ENCODE measurements around the gene YES1. TPM values are rescaled to one million over a fixed set of nuclear protein-coding genes. Genes with fewer than 3 reads are reported as not detected.

The YES1 gene
- total and polyA plus RNA-seq, 2 of the 13 experiments (the other 11 are each of a cell fraction or from before 2014, with no cell fraction given) = 17.2 to 70.8 TPM

DNA sequence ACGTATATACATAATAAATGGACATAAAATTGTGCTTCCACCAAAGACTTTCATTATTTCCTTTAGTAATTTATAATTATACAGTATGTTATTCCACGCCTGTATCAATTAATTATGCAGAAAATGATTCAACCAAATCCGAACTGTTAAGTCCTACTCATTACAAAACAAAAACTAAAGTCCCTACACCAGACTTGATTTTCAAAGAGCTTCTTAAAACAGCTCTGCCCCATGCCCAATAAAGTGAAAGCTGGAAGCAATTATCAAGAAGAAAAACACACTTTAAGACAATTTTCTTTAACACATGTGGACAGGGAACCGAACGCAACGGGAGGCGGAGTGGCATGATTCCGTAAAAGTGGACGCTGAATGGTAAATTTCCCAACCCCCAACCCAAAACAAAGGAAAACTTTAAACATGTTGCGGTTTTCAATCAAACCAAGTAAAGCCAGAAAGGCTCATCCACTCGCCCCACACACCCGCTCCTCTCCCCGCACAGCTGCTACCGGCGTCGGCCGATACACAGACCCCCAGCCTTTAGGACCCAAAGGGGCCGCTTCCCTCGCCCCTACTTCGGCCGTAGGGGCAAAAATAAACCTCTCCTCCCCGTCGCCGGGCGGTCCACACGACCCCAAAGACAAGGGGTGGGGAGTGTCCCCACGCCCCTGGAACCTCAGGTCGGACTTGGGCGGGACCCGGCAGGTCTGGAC lies 705 bp downstream of the YES1 start (continued):
- TF ChIP-seq RFX1 (IDR thresholded peaks at IDR 0.05) = no peak
- TF ChIP-seq, protein P1, sequence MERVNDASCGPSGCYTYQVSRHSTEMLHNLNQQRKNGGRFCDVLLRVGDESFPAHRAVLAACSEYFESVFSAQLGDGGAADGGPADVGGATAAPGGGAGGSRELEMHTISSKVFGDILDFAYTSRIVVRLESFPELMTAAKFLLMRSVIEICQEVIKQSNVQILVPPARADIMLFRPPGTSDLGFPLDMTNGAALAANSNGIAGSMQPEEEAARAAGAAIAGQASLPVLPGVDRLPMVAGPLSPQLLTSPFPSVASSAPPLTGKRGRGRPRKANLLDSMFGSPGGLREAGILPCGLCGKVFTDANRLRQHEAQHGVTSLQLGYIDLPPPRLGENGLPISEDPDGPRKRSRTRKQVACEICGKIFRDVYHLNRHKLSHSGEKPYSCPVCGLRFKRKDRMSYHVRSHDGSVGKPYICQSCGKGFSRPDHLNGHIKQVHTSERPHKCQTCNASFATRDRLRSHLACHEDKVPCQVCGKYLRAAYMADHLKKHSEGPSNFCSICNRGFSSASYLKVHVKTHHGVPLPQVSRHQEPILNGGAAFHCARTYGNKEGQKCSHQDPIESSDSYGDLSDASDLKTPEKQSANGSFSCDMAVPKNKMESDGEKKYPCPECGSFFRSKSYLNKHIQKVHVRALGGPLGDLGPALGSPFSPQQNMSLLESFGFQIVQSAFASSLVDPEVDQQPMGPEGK (CRISPR knock-in tag; IDR thresholded peaks at IDR 0.05) = peak; percentile 12; the same call in 1 of the 2 replicates
- TF ChIP-seq NCOA2 (CRISPR knock-in tag; IDR thresholded peaks at IDR 0.05) = 0 out of 2 replicates have a peak, but pooled peaks have one; percentile 4
- TF ChIP-seq, protein P2, sequence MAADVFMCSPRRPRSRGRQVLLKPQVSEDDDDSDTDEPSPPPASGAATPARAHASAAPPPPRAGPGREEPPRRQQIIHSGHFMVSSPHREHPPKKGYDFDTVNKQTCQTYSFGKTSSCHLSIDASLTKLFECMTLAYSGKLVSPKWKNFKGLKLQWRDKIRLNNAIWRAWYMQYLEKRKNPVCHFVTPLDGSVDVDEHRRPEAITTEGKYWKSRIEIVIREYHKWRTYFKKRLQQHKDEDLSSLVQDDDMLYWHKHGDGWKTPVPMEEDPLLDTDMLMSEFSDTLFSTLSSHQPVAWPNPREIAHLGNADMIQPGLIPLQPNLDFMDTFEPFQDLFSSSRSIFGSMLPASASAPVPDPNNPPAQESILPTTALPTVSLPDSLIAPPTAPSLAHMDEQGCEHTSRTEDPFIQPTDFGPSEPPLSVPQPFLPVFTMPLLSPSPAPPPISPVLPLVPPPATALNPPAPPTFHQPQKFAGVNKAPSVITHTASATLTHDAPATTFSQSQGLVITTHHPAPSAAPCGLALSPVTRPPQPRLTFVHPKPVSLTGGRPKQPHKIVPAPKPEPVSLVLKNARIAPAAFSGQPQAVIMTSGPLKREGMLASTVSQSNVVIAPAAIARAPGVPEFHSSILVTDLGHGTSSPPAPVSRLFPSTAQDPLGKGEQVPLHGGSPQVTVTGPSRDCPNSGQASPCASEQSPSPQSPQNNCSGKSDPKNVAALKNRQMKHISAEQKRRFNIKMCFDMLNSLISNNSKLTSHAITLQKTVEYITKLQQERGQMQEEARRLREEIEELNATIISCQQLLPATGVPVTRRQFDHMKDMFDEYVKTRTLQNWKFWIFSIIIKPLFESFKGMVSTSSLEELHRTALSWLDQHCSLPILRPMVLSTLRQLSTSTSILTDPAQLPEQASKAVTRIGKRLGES (CRISPR knock-in tag; IDR thresholded peaks at IDR 0.05; ENCODE audit: borderline replicate concordance) = no peak
- TF ChIP-seq PTBP1 (IDR thresholded peaks at IDR 0.05; ENCODE audit: low read depth, low read length, poor library complexity, severe bottlenecking) = no peak
- TF ChIP-seq, protein P3, sequence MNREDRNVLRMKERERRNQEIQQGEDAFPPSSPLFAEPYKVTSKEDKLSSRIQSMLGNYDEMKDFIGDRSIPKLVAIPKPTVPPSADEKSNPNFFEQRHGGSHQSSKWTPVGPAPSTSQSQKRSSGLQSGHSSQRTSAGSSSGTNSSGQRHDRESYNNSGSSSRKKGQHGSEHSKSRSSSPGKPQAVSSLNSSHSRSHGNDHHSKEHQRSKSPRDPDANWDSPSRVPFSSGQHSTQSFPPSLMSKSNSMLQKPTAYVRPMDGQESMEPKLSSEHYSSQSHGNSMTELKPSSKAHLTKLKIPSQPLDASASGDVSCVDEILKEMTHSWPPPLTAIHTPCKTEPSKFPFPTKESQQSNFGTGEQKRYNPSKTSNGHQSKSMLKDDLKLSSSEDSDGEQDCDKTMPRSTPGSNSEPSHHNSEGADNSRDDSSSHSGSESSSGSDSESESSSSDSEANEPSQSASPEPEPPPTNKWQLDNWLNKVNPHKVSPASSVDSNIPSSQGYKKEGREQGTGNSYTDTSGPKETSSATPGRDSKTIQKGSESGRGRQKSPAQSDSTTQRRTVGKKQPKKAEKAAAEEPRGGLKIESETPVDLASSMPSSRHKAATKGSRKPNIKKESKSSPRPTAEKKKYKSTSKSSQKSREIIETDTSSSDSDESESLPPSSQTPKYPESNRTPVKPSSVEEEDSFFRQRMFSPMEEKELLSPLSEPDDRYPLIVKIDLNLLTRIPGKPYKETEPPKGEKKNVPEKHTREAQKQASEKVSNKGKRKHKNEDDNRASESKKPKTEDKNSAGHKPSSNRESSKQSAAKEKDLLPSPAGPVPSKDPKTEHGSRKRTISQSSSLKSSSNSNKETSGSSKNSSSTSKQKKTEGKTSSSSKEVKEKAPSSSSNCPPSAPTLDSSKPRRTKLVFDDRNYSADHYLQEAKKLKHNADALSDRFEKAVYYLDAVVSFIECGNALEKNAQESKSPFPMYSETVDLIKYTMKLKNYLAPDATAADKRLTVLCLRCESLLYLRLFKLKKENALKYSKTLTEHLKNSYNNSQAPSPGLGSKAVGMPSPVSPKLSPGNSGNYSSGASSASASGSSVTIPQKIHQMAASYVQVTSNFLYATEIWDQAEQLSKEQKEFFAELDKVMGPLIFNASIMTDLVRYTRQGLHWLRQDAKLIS (CRISPR knock-in tag; IDR thresholded peaks at IDR 0.05) = peak; percentile 11; the same call in 1 of the 2 replicates
- no peak for TF ChIP-seq ZC3H4 (CRISPR knock-in tag; IDR thresholded peaks at IDR 0.05; ENCODE audit: borderline replicate concordance)
- TF ChIP-seq, protein P4, sequence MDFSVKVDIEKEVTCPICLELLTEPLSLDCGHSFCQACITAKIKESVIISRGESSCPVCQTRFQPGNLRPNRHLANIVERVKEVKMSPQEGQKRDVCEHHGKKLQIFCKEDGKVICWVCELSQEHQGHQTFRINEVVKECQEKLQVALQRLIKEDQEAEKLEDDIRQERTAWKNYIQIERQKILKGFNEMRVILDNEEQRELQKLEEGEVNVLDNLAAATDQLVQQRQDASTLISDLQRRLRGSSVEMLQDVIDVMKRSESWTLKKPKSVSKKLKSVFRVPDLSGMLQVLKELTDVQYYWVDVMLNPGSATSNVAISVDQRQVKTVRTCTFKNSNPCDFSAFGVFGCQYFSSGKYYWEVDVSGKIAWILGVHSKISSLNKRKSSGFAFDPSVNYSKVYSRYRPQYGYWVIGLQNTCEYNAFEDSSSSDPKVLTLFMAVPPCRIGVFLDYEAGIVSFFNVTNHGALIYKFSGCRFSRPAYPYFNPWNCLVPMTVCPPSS (IDR thresholded peaks at IDR 0.05) = no peak
- no peak for TF ChIP-seq SOX13 (IDR thresholded peaks at IDR 0.05)
- no peak for TF ChIP-seq SOX13 (CRISPR knock-in tag; conservative IDR thresholded peaks at IDR 0.05 in 1 of 2, IDR thresholded peaks at IDR 0.05 in 1 of 2)
- TF ChIP-seq, protein P5, sequence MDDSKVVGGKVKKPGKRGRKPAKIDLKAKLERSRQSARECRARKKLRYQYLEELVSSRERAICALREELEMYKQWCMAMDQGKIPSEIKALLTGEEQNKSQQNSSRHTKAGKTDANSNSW (CRISPR knock-in tag; IDR thresholded peaks at IDR 0.05; ENCODE audit: borderline replicate concordance) = 0 out of 2 replicates have a peak, but pooled peaks have one; percentile 34
- TF ChIP-seq, protein P6, sequence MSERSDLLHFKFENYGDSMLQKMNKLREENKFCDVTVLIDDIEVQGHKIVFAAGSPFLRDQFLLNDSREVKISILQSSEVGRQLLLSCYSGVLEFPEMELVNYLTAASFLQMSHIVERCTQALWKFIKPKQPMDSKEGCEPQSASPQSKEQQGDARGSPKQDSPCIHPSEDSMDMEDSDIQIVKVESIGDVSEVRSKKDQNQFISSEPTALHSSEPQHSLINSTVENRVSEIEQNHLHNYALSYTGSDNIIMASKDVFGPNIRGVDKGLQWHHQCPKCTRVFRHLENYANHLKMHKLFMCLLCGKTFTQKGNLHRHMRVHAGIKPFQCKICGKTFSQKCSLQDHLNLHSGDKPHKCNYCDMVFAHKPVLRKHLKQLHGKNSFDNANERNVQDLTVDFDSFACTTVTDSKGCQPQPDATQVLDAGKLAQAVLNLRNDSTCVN (CRISPR knock-in tag; IDR thresholded peaks at IDR 0.05; ENCODE audit: borderline replicate concordance) = no peak
- TF ChIP-seq, protein P7, sequence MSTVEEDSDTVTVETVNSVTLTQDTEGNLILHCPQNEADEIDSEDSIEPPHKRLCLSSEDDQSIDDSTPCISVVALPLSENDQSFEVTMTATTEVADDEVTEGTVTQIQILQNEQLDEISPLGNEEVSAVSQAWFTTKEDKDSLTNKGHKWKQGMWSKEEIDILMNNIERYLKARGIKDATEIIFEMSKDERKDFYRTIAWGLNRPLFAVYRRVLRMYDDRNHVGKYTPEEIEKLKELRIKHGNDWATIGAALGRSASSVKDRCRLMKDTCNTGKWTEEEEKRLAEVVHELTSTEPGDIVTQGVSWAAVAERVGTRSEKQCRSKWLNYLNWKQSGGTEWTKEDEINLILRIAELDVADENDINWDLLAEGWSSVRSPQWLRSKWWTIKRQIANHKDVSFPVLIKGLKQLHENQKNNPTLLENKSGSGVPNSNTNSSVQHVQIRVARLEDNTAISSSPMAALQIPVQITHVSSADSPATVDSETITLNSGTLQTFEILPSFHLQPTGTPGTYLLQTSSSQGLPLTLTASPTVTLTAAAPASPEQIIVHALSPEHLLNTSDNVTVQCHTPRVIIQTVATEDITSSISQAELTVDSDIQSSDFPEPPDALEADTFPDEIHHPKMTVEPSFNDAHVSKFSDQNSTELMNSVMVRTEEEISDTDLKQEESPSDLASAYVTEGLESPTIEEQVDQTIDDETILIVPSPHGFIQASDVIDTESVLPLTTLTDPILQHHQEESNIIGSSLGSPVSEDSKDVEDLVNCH (CRISPR knock-in tag; IDR thresholded peaks at IDR 0.05) = no peak

Measured in HepG2 (cell line).